ELR (cell line): Measurements from ENCODE around the gene ARF6.

ENCODE experiments used
- DNase-seq: peaks from one replicate; pipeline ENCODE4 v3.0.0-alpha.2; 2015; ENCODE audit warnings: low read depth

ARF6 gene

GRCh38 chr14:49892636-49893308 is at the start of gene ARF6:
Gene ARF6, plus strand, starts transcription at chr14:49893082. Its CDS starts 655 bp downstream, at chr14:49893737.
- DNase-seq: peak; percentile 99

GRCh38 chr14:49849213-49849847 is 43.6 kb upstream of the ARF6 start:
- DNase-seq: no peak

GRCh38 chr14:49851813-49852212 is 41.1 kb upstream of the ARF6 start:
- peak; percentile 28 for DNase-seq

- DNase-seq: peak; percentile 92
Measured at GRCh38 chr14:49852301-49853157, 40.4 kb upstream of the ARF6 start, which contains the start of gene NEMF. Gene NEMF, minus strand, starts transcription at chr14:49852788. Its CDS starts 35 bp downstream, at chr14:49852753.

DNA sequence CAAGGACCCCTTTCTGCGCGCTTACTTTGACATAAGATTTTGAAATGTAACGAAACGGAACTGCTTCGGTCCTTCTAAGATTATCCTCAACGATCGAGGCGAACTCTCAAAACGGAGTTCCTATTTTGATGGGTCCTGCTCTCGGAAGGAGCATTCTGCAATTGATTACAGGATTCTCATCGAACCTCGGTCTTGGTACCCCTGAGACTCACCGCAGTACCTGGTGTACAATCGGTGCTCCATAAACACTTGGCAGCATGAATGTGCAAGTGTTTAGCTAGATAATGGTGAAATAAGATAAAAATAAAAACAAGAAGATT is 39.8 kb upstream of the ARF6 start:
- no peak for DNase-seq

GRCh38 chr14:49853572-49854375 is 39.1 kb upstream of the ARF6 start:
- DNase-seq: peak; percentile 89

- no peak for DNase-seq
Measured at GRCh38 chr14:49857427-49858003, 35.4 kb upstream of the ARF6 start.

DNA sequence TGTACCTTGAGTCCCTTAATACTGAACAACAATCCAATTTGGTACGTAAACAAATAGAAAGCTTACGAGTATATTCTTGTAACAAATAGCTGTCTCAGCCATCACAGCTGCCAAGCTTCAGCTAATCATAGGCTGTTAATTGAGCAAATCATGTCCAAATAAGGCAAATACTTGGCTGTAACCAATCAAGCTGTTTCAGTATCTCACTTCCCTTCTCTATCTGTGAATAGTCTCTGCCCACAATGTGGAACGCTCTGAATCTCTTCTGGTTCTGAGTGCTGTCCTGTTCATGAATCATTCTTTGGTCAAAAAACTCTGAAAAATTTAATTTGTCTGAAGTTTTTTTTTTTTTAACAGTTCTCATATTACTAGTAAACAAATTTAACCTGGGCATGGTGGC is 34.5 kb upstream of the ARF6 start:
- DNase-seq: no peak

- DNase-seq: peak; percentile 6
Measured at GRCh38 chr14:49860988-49861698, 31.7 kb upstream of the ARF6 start.

GRCh38 chr14:49861699-49862088 is 31.2 kb upstream of the ARF6 start:
- peak; percentile 77 for DNase-seq

- peak; percentile 83 for DNase-seq
Measured at GRCh38 chr14:49862089-49862673, 30.7 kb upstream of the ARF6 start.

GRCh38 chr14:49863487-49864281 is 29.2 kb upstream of the ARF6 start:
- peak; percentile 23 for DNase-seq

DNA sequence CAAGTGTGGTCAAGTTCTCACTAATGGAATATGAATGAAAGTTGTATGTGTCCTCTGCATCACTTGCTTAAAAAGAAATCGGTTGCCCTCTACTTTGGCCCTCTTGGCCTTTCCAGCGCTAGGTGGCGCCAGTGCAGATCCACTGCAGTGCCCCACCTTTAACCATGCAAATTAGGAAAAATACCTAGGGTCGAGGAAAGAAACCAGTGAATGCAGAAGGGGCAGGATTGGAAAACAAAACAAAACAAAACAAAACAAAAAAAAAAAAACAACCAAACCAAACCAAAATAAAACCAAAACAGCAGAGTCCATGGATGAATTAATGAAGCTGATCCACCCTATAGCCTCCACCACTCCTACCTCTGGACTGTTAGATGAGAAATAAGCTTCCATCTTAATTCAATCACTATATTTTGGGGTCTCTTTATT is 27.4 kb upstream of the ARF6 start:
- peak; percentile 80 for DNase-seq

DNA sequence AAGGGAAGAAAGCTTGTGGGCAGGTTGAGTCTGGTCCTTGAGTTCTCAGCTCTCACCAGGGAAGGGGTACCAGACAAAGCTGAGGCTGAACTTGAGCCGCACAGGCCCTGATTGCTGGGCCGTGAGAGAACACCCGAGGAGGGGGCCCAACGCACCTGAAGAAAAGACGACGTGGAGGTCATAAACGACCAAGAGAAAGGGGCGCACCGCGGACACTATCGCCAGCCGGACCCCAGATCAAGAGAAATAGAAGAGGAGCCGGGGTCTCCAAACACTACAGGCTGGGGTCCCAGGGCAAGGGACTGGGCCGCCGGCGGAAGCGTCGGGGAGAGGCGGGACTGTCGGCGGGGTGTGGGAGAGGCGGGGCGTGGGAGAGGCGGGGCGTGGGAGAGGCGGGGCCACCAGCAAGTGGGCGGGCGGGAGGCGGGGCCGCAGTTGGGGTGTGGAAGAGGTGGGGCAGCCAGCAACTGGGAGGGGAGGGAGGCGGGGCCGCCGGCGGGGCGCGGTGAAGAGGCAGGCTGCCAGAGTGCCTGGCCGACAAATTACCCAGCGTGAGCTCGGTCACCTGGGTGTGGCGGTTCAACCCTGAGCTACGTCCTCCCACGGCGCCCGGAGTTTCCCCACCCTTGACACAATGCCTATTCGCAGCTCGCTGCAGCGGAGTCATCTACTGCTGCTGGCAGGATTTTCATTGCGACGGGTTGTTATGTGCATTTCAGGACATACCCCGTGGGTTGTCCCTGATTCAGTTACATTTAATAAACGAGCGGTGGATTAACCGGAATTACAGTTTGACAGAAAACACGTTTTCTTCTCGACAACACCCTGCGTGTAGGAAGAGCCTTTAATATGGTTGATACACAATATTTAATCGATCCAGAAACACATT is 24.8 kb upstream of the ARF6 start:
- DNase-seq: peak; percentile 96

DNA sequence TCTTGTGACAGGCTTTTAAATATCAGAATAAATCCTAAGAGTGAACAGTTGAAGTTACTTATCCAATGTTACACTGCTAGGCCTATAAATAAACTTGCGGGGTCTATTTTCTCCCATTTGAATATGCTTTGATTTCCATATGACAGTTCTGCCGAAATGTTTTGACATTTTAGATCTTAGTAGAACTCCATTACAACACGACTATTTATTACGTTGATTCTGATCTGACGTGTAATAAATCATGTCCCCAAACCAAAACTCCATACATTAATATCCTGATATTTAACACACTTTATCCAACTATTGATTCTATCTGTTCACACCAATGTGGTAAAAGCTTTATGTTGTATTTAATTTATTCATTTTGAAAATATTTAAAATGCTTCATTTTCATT is 24.2 kb upstream of the ARF6 start:
- DNase-seq: no peak

- no peak for DNase-seq
Measured at GRCh38 chr14:49870908-49871307, 22.0 kb upstream of the ARF6 start.

- peak; percentile 47 for DNase-seq
Measured at GRCh38 chr14:49873548-49873947, 19.3 kb upstream of the ARF6 start.

- DNase-seq: no peak
Measured at GRCh38 chr14:49875640-49876198, 17.2 kb upstream of the ARF6 start.
